Testis (tissue), 3 donors: ENCODE results near the gene IGFBP1. TPM values are rescaled to one million over a fixed set of nuclear protein-coding genes. Genes with fewer than 3 reads are reported as not detected.

Source experiments
- DNase-seq: peaks from one replicate; pipeline ENCODE4 v3.0.0-alpha.2; 2019
- H3K27ac ChIP-seq, 2 donors: fragments of 200-600 bp; sonication (generic); one replicate each; pipeline ENCODE4 v1.5.1; 2019
- H3K27me3 ChIP-seq: fragments of 200-600 bp; sonication (generic); one replicate; pipeline ENCODE4 v1.5.1; 2019
- H3K36me3 ChIP-seq: fragments of 200-600 bp; sonication (generic); one replicate; pipeline ENCODE4 v1.5.1; 2017; ENCODE audit warnings: low read depth; ENCODE audit errors: missing control alignments
- H3K4me1 ChIP-seq: fragments of 200-600 bp; sonication (generic); one replicate; pipeline ENCODE4 v1.5.1; 2019
- H3K4me3 ChIP-seq, 2 donors: fragments of 200-600 bp; sonication (generic); one replicate each; pipeline ENCODE4 v1.5.1; 2017 to 2019
- H3K9me3 ChIP-seq: fragments of 200-600 bp; sonication (generic); one replicate; pipeline ENCODE4 v1.5.1; 2017
- CTCF ChIP-seq, 3 experiments: fragments of 450-650 bp in 2 of 3; fragments of 200-600 bp in 1 of 3; sonication (generic) in 1 of 3; IDR thresholded peaks; one replicate each; pipeline ENCODE4 v1.5.1; 2016 to 2019; ENCODE audit warnings: antibody characterized with exemption in 3 of 3, mild to moderate bottlenecking in 2 of 3, moderate library complexity in 1 of 3
- POLR2A ChIP-seq: fragments of 450-650 bp; IDR thresholded peaks from one replicate; pipeline ENCODE4 v1.6.1; 2017; ENCODE audit warnings: antibody characterized with exemption, mild to moderate bottlenecking, moderate library complexity
- WGBS, 2 donors: methylation state at CpG; one replicate each; pipeline ENCODE4 v1.1.5; 2018; 5-methylcytosine and 5-hydroxymethylcytosine counted together
- intact Hi-C: fragments of 100-400 bp; cut with DNase I; formaldehyde crosslinking; loops from one replicate; pipeline ENCODE4 v1.15.1; 2023; ENCODE audit warnings: low total_unique reads
- polyA plus RNA-seq: library from polyadenylated mRNA; stranded (reverse); fragments of 350-450 nt; fragmentation: Illumina TruSeq; extraction: RNeasy Lipid Tissue Mini Kit (QIAGEN cat#74804); gene quantifications from one replicate; pipeline ENCODE4 v1.2.3, GENCODE V29; 2014; ENCODE audit warnings: low read depth, low replicate concordance; ENCODE audit not compliant: insufficient read depth
- total RNA-seq, 2 donors: library from RNA; depleted of rRNA; stranded (reverse); fragments of >200 nt; gene quantifications; one replicate each; pipeline ENCODE4 v1.2.3, GENCODE V29; 2016

The IGFBP1 gene
- total and polyA plus RNA-seq, 3 donors from 2014 or later: 0.33 to 0.50 TPM; not detected in 1

DNA sequence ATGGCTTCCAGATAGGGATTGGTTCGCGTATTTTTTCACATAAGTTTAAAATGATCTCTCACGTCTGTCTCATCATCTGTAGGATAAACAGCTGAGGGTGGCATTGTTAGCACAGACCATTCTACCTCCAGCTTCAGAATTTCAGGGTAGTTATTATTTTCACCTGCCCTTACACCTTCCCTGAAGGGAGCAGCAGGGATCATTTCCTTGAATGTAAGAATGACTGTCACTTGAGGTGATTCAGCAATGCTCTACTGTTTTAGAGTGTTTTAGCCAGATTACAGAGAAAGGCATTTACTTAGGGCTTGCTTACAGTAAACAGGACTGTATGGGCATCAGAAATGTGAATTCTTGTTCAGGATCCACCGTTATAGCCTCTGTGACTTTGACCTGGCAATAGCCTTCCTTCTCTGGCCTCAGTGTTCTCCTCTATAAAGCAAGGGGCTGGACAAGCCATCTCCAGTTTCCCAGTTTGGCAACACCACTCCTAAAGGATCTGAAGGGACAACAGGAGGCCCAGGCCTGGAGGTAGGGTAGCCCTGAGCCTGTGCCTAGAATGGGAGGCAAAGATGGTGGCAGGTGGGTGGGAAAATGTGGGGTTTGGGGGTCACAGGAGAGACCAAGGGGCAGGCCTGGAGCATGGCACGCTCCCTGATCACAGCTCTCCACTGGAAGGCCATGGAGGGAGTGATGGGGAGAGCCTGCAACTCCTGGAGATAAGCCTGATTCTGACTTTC lies 1.2 kb upstream of the IGFBP1 start:
- intact Hi-C loops: no loop called here
- DNase-seq: no peak
- no peaks in the 10 kb centered on the region for H3K36me3 ChIP-seq
- 89 to 95% methylated on average over 5 of the region's 5 CpGs for WGBS, 2 donors
- TF ChIP-seq CTCF (IDR thresholded peaks at IDR 0.05): no peak
- no peaks in the 10 kb centered on the region for H3K9me3 ChIP-seq
- H3K4me1 ChIP-seq: peaks cover 6% of the 10 kb centered on the region
- H3K4me3 ChIP-seq: no peak overlapping the region
- H3K27me3 ChIP-seq: no peaks in the 10 kb centered on the region
- H3K27ac ChIP-seq: no peak overlapping the region

GRCh38 chr7:45888993-45889366 lies 692 bp downstream of the IGFBP1 start:
- intact Hi-C loops: no loop called here
- WGBS, 2 donors: 20 to 21% methylated on average over 1 to 14 of the region's 14 CpGs
- TF ChIP-seq POLR2A: no peak
- TF ChIP-seq CTCF (IDR thresholded peaks at IDR 0.05): no peak
- no peak overlapping the region for H3K27ac ChIP-seq
- H3K36me3 ChIP-seq: no peaks in the 10 kb centered on the region
- no peaks in the 10 kb centered on the region for H3K9me3 ChIP-seq
- H3K27me3 ChIP-seq: no peaks in the 10 kb centered on the region
- no peak for DNase-seq
- peaks cover 6% of the 10 kb centered on the region for H3K4me1 ChIP-seq
- H3K4me3 ChIP-seq: peak overlapping the region; percentile 21 to 49

DNA sequence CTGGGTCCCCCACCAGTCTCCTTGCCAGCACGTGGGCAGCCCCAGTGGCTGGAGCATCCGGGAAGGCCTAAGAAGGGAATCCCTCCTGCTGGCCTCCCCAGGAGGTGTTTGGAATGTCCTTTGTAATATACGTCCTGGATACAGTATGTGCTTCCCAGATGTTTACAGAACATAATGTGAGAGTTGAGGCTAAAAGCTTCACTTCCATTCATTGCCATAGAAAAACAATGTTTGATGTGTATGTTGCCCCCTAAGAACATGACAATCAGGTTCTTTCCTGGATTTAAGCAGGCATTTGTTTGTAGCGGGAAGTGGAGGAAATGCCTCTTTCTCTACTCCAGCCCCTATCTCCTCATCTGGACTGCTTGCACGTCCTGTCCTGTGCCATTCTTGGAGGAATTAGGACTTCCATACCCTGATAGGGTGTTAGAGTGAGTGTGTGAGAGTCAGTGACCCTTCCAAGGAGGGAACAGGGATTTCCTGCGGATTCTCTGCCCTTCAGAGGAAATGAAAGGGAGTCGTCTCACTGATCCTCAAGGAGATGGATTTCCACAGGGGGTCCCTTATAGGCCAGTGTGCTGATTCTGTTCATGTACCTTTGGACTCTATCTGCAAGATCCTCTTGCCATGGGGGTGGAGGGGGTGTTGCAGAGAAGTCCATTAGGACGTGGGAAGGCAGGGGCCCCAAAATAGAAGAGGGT lies 1.2 kb downstream of the IGFBP1 start:
- DNase-seq: no peak
- TF ChIP-seq CTCF (IDR thresholded peaks at IDR 0.05): no peak
- no peak for TF ChIP-seq POLR2A
- no peak overlapping the region for H3K27ac ChIP-seq
- intact Hi-C loops: no loop called here
- WGBS, 2 donors: 45 to 64% methylated on average over 6 to 8 of the region's 8 CpGs
- no peaks in the 10 kb centered on the region for H3K27me3 ChIP-seq
- H3K36me3 ChIP-seq: no peaks in the 10 kb centered on the region
- H3K4me3 ChIP-seq: peak overlapping the region in 1 of 2 donors; percentile 49
- peaks cover 6% of the 10 kb centered on the region for H3K4me1 ChIP-seq
- no peaks in the 10 kb centered on the region for H3K9me3 ChIP-seq

DNA sequence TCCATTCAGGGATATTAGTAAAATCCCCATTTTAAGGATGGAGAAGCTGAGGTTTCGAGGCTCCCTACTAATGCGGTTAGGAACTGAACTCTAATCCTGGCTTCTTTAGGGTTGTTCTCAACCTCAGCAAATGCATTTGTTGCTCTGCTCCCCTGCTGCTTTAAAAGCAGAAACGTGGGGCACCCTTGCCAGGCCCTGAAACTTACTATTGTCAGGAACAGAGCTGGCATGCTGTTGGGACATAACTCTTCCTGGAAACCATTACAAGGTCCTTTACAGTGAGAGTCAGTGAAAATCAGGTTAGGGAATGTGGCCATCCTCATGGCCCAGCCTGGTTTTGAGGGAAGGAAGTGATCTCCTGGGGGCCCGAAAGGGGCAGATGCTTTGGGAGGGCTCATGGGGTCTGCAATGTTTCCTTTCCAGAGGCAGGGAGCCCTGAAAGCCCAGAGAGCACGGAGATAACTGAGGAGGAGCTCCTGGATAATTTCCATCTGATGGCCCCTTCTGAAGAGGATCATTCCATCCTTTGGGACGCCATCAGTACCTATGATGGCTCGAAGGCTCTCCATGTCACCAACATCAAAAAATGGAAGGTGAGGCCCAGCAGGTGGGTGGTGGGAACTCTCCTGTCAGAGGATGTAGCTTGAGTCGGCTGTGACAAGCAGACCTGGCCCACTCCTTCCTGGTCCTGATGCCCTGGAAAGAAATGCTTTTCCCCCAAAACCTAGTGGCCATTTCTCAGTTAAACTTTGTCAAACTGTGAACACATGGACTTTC lies 2.0 kb downstream of the IGFBP1 start:
- Histone ChIP-seq H3K4me3 (no peak overlapping the region), H3K27ac (no peak overlapping the region), H3K36me3 (no peaks in the 10 kb centered on the region), H3K27me3 (no peaks in the 10 kb centered on the region), H3K9me3 (no peaks in the 10 kb centered on the region), H3K4me1 (peaks cover 6% of the 10 kb centered on the region)
- TF ChIP-seq CTCF (IDR thresholded peaks at IDR 0.05) (no peak), POLR2A (no peak)
- no peak for DNase-seq
- intact Hi-C loops: no loop called here
- 91 to 95% methylated on average over 8 of the region's 8 CpGs for WGBS, 2 donors
